Coronary artery (tissue), 2 donors: Measurements from ENCODE around the gene C1QTNF1.
"Not testable (repeated sequence)": the region's sequence is repeated elsewhere in the genome, so short reads cannot be mapped to it uniquely, and the experiment has no call there.

ENCODE experiments used
- DNase-seq: peaks from one replicate; pipeline ENCODE4 v3.0.0-alpha.2; 2017; ENCODE audit warnings: low spot score
- H3K27ac ChIP-seq, 2 donors: fragments of 200-600 bp; sonication (generic); one replicate each; pipeline ENCODE4 v1.5.1; 2016 to 2019
- H3K4me3 ChIP-seq: fragments of 200-600 bp; sonication (generic); 2 replicates; pipeline ENCODE4 v1.5.1; 2016; ENCODE audit warnings: mild to moderate bottlenecking, moderate library complexity
- CTCF ChIP-seq: fragments of 200-600 bp; sonication (generic); IDR thresholded peaks from one replicate; pipeline ENCODE4 v1.5.1; 2019; ENCODE audit warnings: antibody characterized with exemption

The C1QTNF1 gene

GRCh38 chr17:79072544-79072943 is 48.6 kb downstream of the C1QTNF1 start:
- H3K4me3 ChIP-seq = no peak overlapping the region
- no peak for TF ChIP-seq CTCF
- DNase-seq = no peak
- H3K27ac ChIP-seq = no peak overlapping the region

GRCh38 chr17:79073016-79073705 is 49.2 kb downstream of the C1QTNF1 start:
- Histone ChIP-seq H3K27ac (peak overlapping the region in 1 of 2 donors; percentile 29), H3K4me3 (no peak overlapping the region)
- no peak for DNase-seq
- no peak for TF ChIP-seq CTCF

GRCh38 chr17:79073706-79074088 is 49.7 kb downstream of the C1QTNF1 start:
- DNase-seq = no peak
- H3K27ac ChIP-seq = peak overlapping the region in 1 of 2 donors; percentile 29
- TF ChIP-seq CTCF = no peak

GRCh38 chr17:79074121-79074648 is 50.2 kb downstream of the C1QTNF1 start:
- peak overlapping the region; percentile 79 for H3K4me3 ChIP-seq
- peak overlapping the region; percentile 89 to 90 for H3K27ac ChIP-seq
- DNase-seq = not testable (repeated sequence)

More at GRCh38 chr17:79073706-79074088, 49.7 kb downstream of the C1QTNF1 start:
- no peak overlapping the region for H3K4me3 ChIP-seq

GRCh38 chr17:79074649-79075445 is 50.9 kb downstream of the C1QTNF1 start, which contains the start of gene ENGASE:
ENGASE (plus strand) TSS chr17:79074824; CDS start chr17:79074945, 121 bp downstream.
- peak; percentile 97 for DNase-seq
- Histone ChIP-seq H3K27ac (peak within 1 kb of the TSS; percentile 89 to 90), H3K4me3 (peak within 1 kb of the TSS; percentile 79)
- TF ChIP-seq CTCF = no peak

- DNase-seq = no peak
- peak overlapping the region; percentile 79 for H3K4me3 ChIP-seq
- TF ChIP-seq CTCF = no peak
- H3K27ac ChIP-seq = peak overlapping the region; percentile 89 to 90
These were observed 51.4 kb downstream of the C1QTNF1 start for GRCh38 chr17:79075446-79075750.

GRCh38 chr17:79075861-79076406 is 52.0 kb downstream of the C1QTNF1 start:
- Histone ChIP-seq H3K4me3 (peak overlapping the region; percentile 79), H3K27ac (peak overlapping the region; percentile 89 to 90)
- no peak for DNase-seq
- no peak for TF ChIP-seq CTCF
